ENCODE data around the gene FUS. TPM values are rescaled to one million over a fixed set of nuclear protein-coding genes. Genes with fewer than 3 reads are reported as not detected.

The FUS gene
- total and polyA plus RNA-seq, 10 donors, result 119 to 694 (median 337) TPM

- Histone ChIP-seq H3K4me1 (peaks cover 0 to 26% (median 14%) of the 10 kb centered on the region in 6 donors), H3K4me3 (no peak overlapping the region), H3K36me3 (no peaks in the 10 kb centered on the region), H3K9me3 (peaks cover 0 to 11% (median 3%) of the 10 kb centered on the region in 8 donors), H3K27me3 (replicated peaks in 1 of 7) (no peaks in the 10 kb centered on the region), H3K27ac (no peak overlapping the region)
- TF ChIP-seq POLR2A (IDR thresholded peaks at IDR 0.05) (no peak), POLR2AphosphoS5 (IDR thresholded peaks at IDR 0.05) (no peak), CTCF (IDR thresholded peaks at IDR 0.05 in 8 of 11, conservative IDR thresholded peaks at IDR 0.05 in 3 of 11) (no peak)
- 78 to 97% (median 88%) methylated on average over 4 of the region's 4 CpGs for WGBS, 5 donors
- no peak for DNase-seq
- intact Hi-C loops (cut with DNase I; ENCODE audit: low total_unique reads), result no loop called here
Measured at GRCh38 chr16:31238041-31238440, 58.1 kb downstream of the FUS start.

Small RNAs within 50 kb of the gene (small RNA-seq; reads per million reads assigned to genes)
- gene AC009088.4 (0 reads per million in 4 donors), gene NDUFA3P6 (0 reads per million in 4 donors)

Other genes starting within 250 kb of the FUS start
- gene ORAI3, start 231.1 kb upstream of the FUS start, total RNA-seq, result 10 to 100 TPM; 20.7 to 44.8 (median 29.8) TPM
- 10 to 100 TPM; 22.2 to 26.2 (median 22.5) TPM for gene ORAI3, start 231.1 kb upstream of the FUS start, polyA plus RNA-seq
- 10 to 100 TPM; 10.1 to 24.9 (median 19.8) TPM for gene SETD1A, start 222.4 kb upstream of the FUS start, total RNA-seq
- 10 to 100 TPM in 1 of 3 donors, 1 to 10 TPM in 2; 4.8 to 15.0 (median 8.8) TPM for gene SETD1A, start 222.4 kb upstream of the FUS start, polyA plus RNA-seq
- gene HSD3B7, start 194.9 kb upstream of the FUS start, total RNA-seq, result 10 to 100 TPM; 11.0 to 24.5 (median 18.6) TPM
- 10 to 100 TPM in 1 of 3 donors, 1 to 10 TPM in 2; 5.3 to 19.4 (median 6.7) TPM for gene HSD3B7, start 194.9 kb upstream of the FUS start, polyA plus RNA-seq
- 1 to 10 TPM in 5 of 7 donors, under 1 TPM in 2; 0.46 to 4.2 (median 1.8) TPM for gene STX1B, start 169.5 kb upstream of the FUS start, total RNA-seq
- 1 to 10 TPM in 1 of 3 donors, under 1 TPM in 2; 0.29 to 1.2 (median 0.43) TPM for gene STX1B, start 169.5 kb upstream of the FUS start, polyA plus RNA-seq
- 100 to 1,000 TPM in 2 of 7 donors, 10 to 100 TPM in 5; 54.0 to 118 (median 75.7) TPM for gene STX4, start 146.6 kb upstream of the FUS start, total RNA-seq
- gene STX4, start 146.6 kb upstream of the FUS start, polyA plus RNA-seq, result 100 to 1,000 TPM in 2 of 3 donors, 10 to 100 TPM in 1; 55.3 to 135 (median 131) TPM
- gene ZNF668, start 105.9 kb upstream of the FUS start, total RNA-seq, result 10 to 100 TPM in 3 of 7 donors, 1 to 10 TPM in 4; 8.9 to 12.5 (median 9.2) TPM
- gene ZNF668, start 105.9 kb upstream of the FUS start, polyA plus RNA-seq, result 1 to 10 TPM; 6.2 to 9.8 (median 6.4) TPM
- gene ZNF646, start 105.7 kb upstream of the FUS start, total RNA-seq, result 10 to 100 TPM; 20.2 to 28.4 (median 25.6) TPM
- 10 to 100 TPM in 1 of 3 donors, 1 to 10 TPM in 2; 3.2 to 11.8 (median 3.3) TPM for gene ZNF646, start 105.7 kb upstream of the FUS start, polyA plus RNA-seq
- gene PRSS53, start 91.2 kb upstream of the FUS start, total RNA-seq, result 1 to 10 TPM; 2.3 to 6.0 (median 2.8) TPM
- 1 to 10 TPM; 1.6 to 2.6 (median 1.9) TPM for gene PRSS53, start 91.2 kb upstream of the FUS start, polyA plus RNA-seq
- 10 to 100 TPM; 33.4 to 74.2 (median 48.2) TPM for gene VKORC1, start 85.3 kb upstream of the FUS start, total RNA-seq
- 10 to 100 TPM; 23.5 to 56.6 (median 55.1) TPM for gene VKORC1, start 85.3 kb upstream of the FUS start, polyA plus RNA-seq
- 10 to 100 TPM; 36.9 to 55.7 (median 40.2) TPM for gene BCKDK, start 71.8 kb upstream of the FUS start, total RNA-seq
- 10 to 100 TPM; 15.0 to 27.5 (median 17.4) TPM for gene BCKDK, start 71.8 kb upstream of the FUS start, polyA plus RNA-seq
- 10 to 100 TPM; 63.2 to 94.8 (median 85.2) TPM for gene KAT8, start 62.5 kb upstream of the FUS start, total RNA-seq
- 10 to 100 TPM; 48.7 to 63.6 (median 56.5) TPM for gene KAT8, start 62.5 kb upstream of the FUS start, polyA plus RNA-seq
- not detected for gene PRSS8, start 44.4 kb upstream of the FUS start, total RNA-seq
- under 1 TPM; 0.07 to 0.19 (median 0.15) TPM for gene PRSS8, start 44.4 kb upstream of the FUS start, polyA plus RNA-seq
- 1 to 10 TPM in 4 of 7 donors, under 1 TPM in 2, not detected in 1; 0.70 to 2.0 (median 1.3) TPM for gene PRSS36, start 30.1 kb upstream of the FUS start, total RNA-seq
- gene PRSS36, start 30.1 kb upstream of the FUS start, polyA plus RNA-seq, result 1 to 10 TPM; 1.5 to 2.6 (median 2.0) TPM
- 100 to 1,000 TPM in 2 of 7 donors, 10 to 100 TPM in 5; 68.0 to 135 (median 90.1) TPM for gene PYCARD, start 22.6 kb downstream of the FUS start, total RNA-seq
- 100 to 1,000 TPM; 109 to 117 (median 114) TPM for gene PYCARD, start 22.6 kb downstream of the FUS start, polyA plus RNA-seq
- gene TRIM72, start 34.0 kb downstream of the FUS start, total RNA-seq, result under 1 TPM in 4 of 7 donors, not detected in 3; 0.05 to 0.26 (median 0.15) TPM
- under 1 TPM; 0.06 to 0.15 (median 0.09) TPM for gene TRIM72, start 34.0 kb downstream of the FUS start, polyA plus RNA-seq
- not detected for gene PYDC1, start 37.0 kb downstream of the FUS start, total RNA-seq
- gene PYDC1, start 37.0 kb downstream of the FUS start, polyA plus RNA-seq, result 1 to 10 TPM in 1 of 3 donors, under 1 TPM in 1, not detected in 1; 0.72 to 2.7 TPM
- 100 to 1,000 TPM in 2 of 7 donors, 10 to 100 TPM in 5; 38.5 to 154 (median 77.7) TPM for gene ITGAM, start 79.8 kb downstream of the FUS start, total RNA-seq
- 10 to 100 TPM in 2 of 3 donors, 1 to 10 TPM in 1; 4.3 to 14.9 (median 11.8) TPM for gene ITGAM, start 79.8 kb downstream of the FUS start, polyA plus RNA-seq
- gene ITGAX, start 175.0 kb downstream of the FUS start, total RNA-seq, result 100 to 1,000 TPM in 5 of 7 donors, 10 to 100 TPM in 2; 52.1 to 330 (median 161) TPM
- 10 to 100 TPM in 2 of 3 donors, 1 to 10 TPM in 1; 8.9 to 45.5 (median 30.5) TPM for gene ITGAX, start 175.0 kb downstream of the FUS start, polyA plus RNA-seq
- gene ITGAD, start 213.2 kb downstream of the FUS start, total RNA-seq, result 10 to 100 TPM in 6 of 7 donors, 1 to 10 TPM in 1; 6.7 to 25.8 (median 19.3) TPM
- gene ITGAD, start 213.2 kb downstream of the FUS start, polyA plus RNA-seq, result 1 to 10 TPM; 1.2 to 3.5 (median 2.3) TPM
- not detected for gene COX6A2, start 248.2 kb downstream of the FUS start, total RNA-seq
- gene COX6A2, start 248.2 kb downstream of the FUS start, polyA plus RNA-seq, result under 1 TPM in 2 of 3 donors, not detected in 1; 0.79 to 0.80 TPM